Endothelial cell of umbilical vein (primary cell): ENCODE data around the gene PTGES2. TPM values are rescaled to one million over a fixed set of nuclear protein-coding genes. Genes with fewer than 3 reads are reported as not detected.

ENCODE experiments used
- BruUV-seq: library from RNA; stranded (reverse); fragments of 400-500 nt; replicated peaks from 2 replicates; lab custom pipeline; 2021; lab: Mats Ljungman, UMichigan
- CTCF ChIA-PET: fragments of 300-600, 350-600 bp; sonication (Branson Sonifier 250); formaldehyde crosslinking; loops from one replicate; lab custom pipeline; 2021; ENCODE audit warnings: antibody characterized with exemption, inconsistent platforms; lab: Charles Lee
- POLR2A ChIA-PET: fragments of 300-600, 350-600 bp; sonication (Branson Sonifier 250); formaldehyde crosslinking; loops from one replicate; lab custom pipeline; 2021; ENCODE audit warnings: antibody characterized with exemption, inconsistent platforms; lab: Charles Lee
- DNase-seq: peaks from one replicate; pipeline ENCODE4 v3.0.0-alpha.2; 2011; ENCODE audit warnings: low read depth, low spot score
- FAIRE-seq: peaks from 2 replicates; lab custom pipeline; 2011; peaks lifted over from hg19 to GRCh38; lab: Jason Lieb, UNC
- H2AFZ ChIP-seq: 2 replicates; pipeline ENCODE4 v1.6.0; 2012; ENCODE audit warnings: low read depth, low read length, control low read depth, inconsistent platforms
- H3K27ac ChIP-seq: 2 replicates; pipeline ENCODE4 v1.5.1; 2011; ENCODE audit warnings: low read depth, mild to moderate bottlenecking, control low read depth, low read length, moderate library complexity; ENCODE audit not compliant: insufficient read depth
- H3K27me3 ChIP-seq, 2 experiments: 2 replicates each; pipeline versions ENCODE4 v1.6.0 to v1.6.1; 2011; ENCODE audit warnings: low read length in 2 of 2, mixed read lengths in 1 of 2; ENCODE audit not compliant: control insufficient read depth in 2 of 2, insufficient read depth in 2 of 2
- H3K36me3 ChIP-seq, 2 experiments: 2 replicates in 1 of 2; 3 replicates in 1 of 2; pipeline ENCODE4 v1.5.1; 2011; ENCODE audit warnings: low read length in 2 of 2, mild to moderate bottlenecking in 1 of 2, moderate library complexity in 1 of 2; ENCODE audit not compliant: control insufficient read depth in 2 of 2, insufficient read depth in 2 of 2; ENCODE audit errors: extremely low read depth in 1 of 2
- H3K4me1 ChIP-seq: 3 replicates; pipeline ENCODE4 v1.5.1; 2011; ENCODE audit warnings: mild to moderate bottlenecking, low read length; ENCODE audit not compliant: control insufficient read depth, insufficient read depth; ENCODE audit errors: extremely low read depth
- H3K4me2 ChIP-seq: 2 replicates; pipeline ENCODE4 v1.6.1; 2011; ENCODE audit warnings: low read length, control low read depth, mixed read lengths; ENCODE audit not compliant: insufficient read depth
- H3K4me3 ChIP-seq, 3 experiments: fragments of 200-600 bp in 1 of 3; sonication (generic), shearing (Covaris generic) in 1 of 3; replicated peaks in 1 of 3; 2 replicates each; pipeline ENCODE4 v1.5.1; 2011 to 2016; ENCODE audit warnings: control low read depth in 3 of 3, low read length in 3 of 3, mild to moderate bottlenecking in 2 of 3, inconsistent platforms in 1 of 3, low read depth in 1 of 3, moderate library complexity in 1 of 3; ENCODE audit not compliant: insufficient read depth in 1 of 3
- H3K79me2 ChIP-seq: 2 replicates; pipeline ENCODE4 v1.6.0; 2012; ENCODE audit warnings: low read length, inconsistent platforms; ENCODE audit not compliant: control insufficient read depth, insufficient read depth
- H3K9ac ChIP-seq: replicated peaks from 2 replicates; pipeline ENCODE3; 2011; ENCODE audit warnings: low read length, control low read depth; ENCODE audit not compliant: insufficient read depth; ENCODE audit errors: extremely low read depth
- H3K9me1 ChIP-seq: replicated peaks from 3 replicates; pipeline ENCODE4 v1.6.0; 2011; ENCODE audit warnings: mild to moderate bottlenecking, low read length; ENCODE audit not compliant: control insufficient read depth, insufficient read depth; ENCODE audit errors: extremely low read depth
- H3K9me3 ChIP-seq: replicated peaks from 2 replicates; pipeline ENCODE4 v1.5.1; 2012; ENCODE audit warnings: low read length, inconsistent platforms; ENCODE audit not compliant: control insufficient read depth, insufficient read depth
- H4K20me1 ChIP-seq: replicated peaks from 2 replicates; pipeline ENCODE3; 2011; ENCODE audit warnings: mild to moderate bottlenecking, low read length; ENCODE audit not compliant: control insufficient read depth, insufficient read depth; ENCODE audit errors: extremely low read depth
- EZH2 ChIP-seq: IDR thresholded peaks from 2 replicates; pipeline ENCODE4 v1.6.1; 2012; ENCODE audit warnings: borderline replicate concordance, low read depth, mild to moderate bottlenecking, moderate library complexity, low read length, inconsistent platforms; ENCODE audit not compliant: severe bottlenecking
- FOS ChIP-seq: IDR thresholded peaks from 2 replicates; pipeline ENCODE4 v1.6.1; 2011; ENCODE audit warnings: mild to moderate bottlenecking, low read length, moderate library complexity, borderline replicate concordance; ENCODE audit not compliant: insufficient read depth
- GATA2 ChIP-seq: IDR thresholded peaks from 2 replicates; pipeline ENCODE4 v1.7.0; 2011; ENCODE audit warnings: low read depth, mild to moderate bottlenecking, moderate library complexity, mixed read lengths, low read length; ENCODE audit not compliant: insufficient read length, insufficient read depth
- JUN ChIP-seq: IDR thresholded peaks from 2 replicates; pipeline ENCODE4 v1.6.1; 2011; ENCODE audit warnings: borderline replicate concordance, low read depth; ENCODE audit not compliant: insufficient read length, insufficient read depth
- MAX ChIP-seq: IDR thresholded peaks from 2 replicates; pipeline ENCODE4 v1.6.1; 2011; ENCODE audit not compliant: insufficient read depth, insufficient read length
- MYC ChIP-seq: IDR thresholded peaks from one replicate; pipeline ENCODE4 v1.6.1; 2011; ENCODE audit warnings: mild to moderate bottlenecking, low read depth, low read length
- POLR2A ChIP-seq: IDR thresholded peaks from 2 replicates; pipeline ENCODE4 v1.6.1; 2012; ENCODE audit warnings: low read depth, mild to moderate bottlenecking, control low read depth, low read length
- POLR2AphosphoS5 ChIP-seq: IDR thresholded peaks from 2 replicates; pipeline ENCODE4 v1.6.1; 2012; ENCODE audit warnings: low read depth, mild to moderate bottlenecking, control low read depth, low read length, moderate library complexity; ENCODE audit not compliant: insufficient read depth
- dilution Hi-C: fragments of 300-500 bp; cut with MboI; formaldehyde crosslinking; loops from one replicate; pipeline ENCODE4 v1.15.0; 2019; ENCODE audit warnings: low sequenced_read_pairs; ENCODE audit not compliant: extremely low pct_ligation_motif_present
- intact Hi-C: fragments of 100-400 bp; cut with micrococcal nuclease; formaldehyde crosslinking; loops from one replicate; pipeline ENCODE4 v1.10.0; 2022
- polyA plus RNA-seq, 4 experiments: library from polyadenylated mRNA; depleted of rRNA in 3 of 4; stranded (reverse) in 3 of 4; unstranded in 1 of 4; fragments of >200 nt; gene quantifications; 2 replicates each; pipeline versions ENCODE4 v1.2.1 to v1.2.3, GENCODE V29; 2011 to 2012; ENCODE audit warnings: missing spikeins in 1 of 4
- total RNA-seq: library from RNA; stranded (reverse); gene quantifications from 2 replicates; pipeline ENCODE4 v1.2.3, GENCODE V29; 2021
- TF ChIP-seq, protein P1 (sequence below), 2 donors: IDR thresholded peaks; 1 replicate in 1 of 2; 2 replicates in 1 of 2; pipeline ENCODE4 v1.5.1; 2011; ENCODE audit warnings: low read length in 2 of 2, mild to moderate bottlenecking in 2 of 2, moderate library complexity in 2 of 2, control low read depth in 1 of 2, inconsistent platforms in 1 of 2, low read depth in 1 of 2; ENCODE audit not compliant: insufficient read depth in 1 of 2; ENCODE audit errors: extremely low read depth in 1 of 2

PTGES2 gene
- total and polyA plus RNA-seq, 2 donors (not counting 3 experiments of a cell fraction or from before 2014, with no cell fraction given): 64.2 to 69.9 TPM

DNA sequence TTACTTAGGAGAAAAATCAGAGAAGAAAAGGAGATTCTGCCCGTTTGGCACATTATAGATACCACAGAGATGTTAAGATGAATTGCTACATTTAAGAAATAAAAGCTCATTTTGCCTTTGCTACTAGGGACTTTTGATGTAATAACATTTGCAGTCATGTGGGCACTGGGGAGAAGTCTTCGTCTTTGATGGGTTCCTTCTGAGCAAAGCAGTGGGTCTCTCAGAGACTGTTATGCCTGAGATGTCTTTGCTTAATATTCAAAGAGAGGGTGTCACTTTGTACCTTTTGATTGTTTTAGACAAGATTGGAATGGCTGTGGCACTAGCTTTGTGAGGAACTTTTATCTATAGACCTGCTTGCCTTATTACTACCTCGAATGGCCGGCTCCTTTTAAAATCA is 34.5 kb downstream of the PTGES2 start:
- intact Hi-C loops: no loop called here
- Histone ChIP-seq H3K36me3 (no peaks in the 10 kb centered on the region), H3K9ac (no peak overlapping the region)

More for the DNA sequence above, 34.5 kb downstream of the PTGES2 start:
- Histone ChIP-seq H4K20me1 (no peaks in the 10 kb centered on the region), H3K27ac (peak overlapping the region; percentile 93), H3K4me1 (peaks cover 31% of the 10 kb centered on the region), H3K27me3 (no peaks in the 10 kb centered on the region), H2AFZ (no peak overlapping the region), H3K79me2 (peaks cover 38% of the 10 kb centered on the region), H3K9me1 (no peaks in the 10 kb centered on the region), H3K4me2 (no peak overlapping the region), H3K4me3 (no peak overlapping the region), H3K9me3 (no peaks in the 10 kb centered on the region)
- CTCF ChIA-PET: interaction anchor here (0.7 to 4.9 kb wide), 11 partner anchors 8 to 150 kb away, joined by 3 to 55 read pairs (median 3); partner anchors contain the start of genes NAIF1 and SLC25A25
- DNase-seq (peak; percentile 17), FAIRE-seq (no peak)
- TF ChIP-seq EZH2 (no peak), JUN (no peak), POLR2AphosphoS5 (no peak), MYC (no peak), FOS (no peak), MAX (no peak), GATA2 (no peak), POLR2A (no peak)
- TF ChIP-seq, protein P1, sequence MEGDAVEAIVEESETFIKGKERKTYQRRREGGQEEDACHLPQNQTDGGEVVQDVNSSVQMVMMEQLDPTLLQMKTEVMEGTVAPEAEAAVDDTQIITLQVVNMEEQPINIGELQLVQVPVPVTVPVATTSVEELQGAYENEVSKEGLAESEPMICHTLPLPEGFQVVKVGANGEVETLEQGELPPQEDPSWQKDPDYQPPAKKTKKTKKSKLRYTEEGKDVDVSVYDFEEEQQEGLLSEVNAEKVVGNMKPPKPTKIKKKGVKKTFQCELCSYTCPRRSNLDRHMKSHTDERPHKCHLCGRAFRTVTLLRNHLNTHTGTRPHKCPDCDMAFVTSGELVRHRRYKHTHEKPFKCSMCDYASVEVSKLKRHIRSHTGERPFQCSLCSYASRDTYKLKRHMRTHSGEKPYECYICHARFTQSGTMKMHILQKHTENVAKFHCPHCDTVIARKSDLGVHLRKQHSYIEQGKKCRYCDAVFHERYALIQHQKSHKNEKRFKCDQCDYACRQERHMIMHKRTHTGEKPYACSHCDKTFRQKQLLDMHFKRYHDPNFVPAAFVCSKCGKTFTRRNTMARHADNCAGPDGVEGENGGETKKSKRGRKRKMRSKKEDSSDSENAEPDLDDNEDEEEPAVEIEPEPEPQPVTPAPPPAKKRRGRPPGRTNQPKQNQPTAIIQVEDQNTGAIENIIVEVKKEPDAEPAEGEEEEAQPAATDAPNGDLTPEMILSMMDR (IDR thresholded peaks at IDR 0.05; ENCODE audit: extremely low read depth in 1 of 2, insufficient read depth in 1 of 2, low read depth in 1 of 2, low read length in 2 of 2): no peak
- dilution Hi-C loops: no loop called here
- POLR2A ChIA-PET: no interaction called here
- no TSS peak for BruUV-seq
